Effector memory CD4-positive, alpha-beta T cell (primary cell): ENCODE data around the gene TENM4.

Source experiments
- DNase-seq, 3 donors: peaks; one replicate each; pipeline ENCODE4 v3.0.0-alpha.2; 2020
- H3K27ac ChIP-seq: 2 replicates; pipeline ENCODE4 v1.7.0; 2013; ENCODE audit warnings: mild to moderate bottlenecking, low read length, moderate library complexity; ENCODE audit not compliant: insufficient read depth, poor library complexity, severe bottlenecking
- H3K27me3 ChIP-seq: replicated peaks from 2 replicates; pipeline ENCODE4 v1.7.0; 2013; ENCODE audit warnings: mild to moderate bottlenecking, low read length; ENCODE audit not compliant: insufficient read depth, control insufficient read depth, poor library complexity, severe bottlenecking
- H3K36me3 ChIP-seq: 2 replicates; pipeline ENCODE4 v1.7.0; 2013; ENCODE audit warnings: mild to moderate bottlenecking, low read length, moderate library complexity; ENCODE audit not compliant: control insufficient read depth, insufficient read depth
- H3K4me1 ChIP-seq: 2 replicates; pipeline ENCODE4 v1.7.0; 2013; ENCODE audit warnings: low read length, mild to moderate bottlenecking; ENCODE audit not compliant: control insufficient read depth, insufficient read depth, poor library complexity, severe bottlenecking
- H3K4me3 ChIP-seq: 2 replicates; pipeline ENCODE4 v1.7.0; 2013; ENCODE audit warnings: low read length, low read depth, mild to moderate bottlenecking; ENCODE audit not compliant: insufficient read depth, poor library complexity, severe bottlenecking
- H3K9me3 ChIP-seq: 2 replicates; pipeline ENCODE4 v1.7.0; 2013; ENCODE audit warnings: mild to moderate bottlenecking, low read length, moderate library complexity; ENCODE audit not compliant: control insufficient read depth

TENM4 gene

DNA sequence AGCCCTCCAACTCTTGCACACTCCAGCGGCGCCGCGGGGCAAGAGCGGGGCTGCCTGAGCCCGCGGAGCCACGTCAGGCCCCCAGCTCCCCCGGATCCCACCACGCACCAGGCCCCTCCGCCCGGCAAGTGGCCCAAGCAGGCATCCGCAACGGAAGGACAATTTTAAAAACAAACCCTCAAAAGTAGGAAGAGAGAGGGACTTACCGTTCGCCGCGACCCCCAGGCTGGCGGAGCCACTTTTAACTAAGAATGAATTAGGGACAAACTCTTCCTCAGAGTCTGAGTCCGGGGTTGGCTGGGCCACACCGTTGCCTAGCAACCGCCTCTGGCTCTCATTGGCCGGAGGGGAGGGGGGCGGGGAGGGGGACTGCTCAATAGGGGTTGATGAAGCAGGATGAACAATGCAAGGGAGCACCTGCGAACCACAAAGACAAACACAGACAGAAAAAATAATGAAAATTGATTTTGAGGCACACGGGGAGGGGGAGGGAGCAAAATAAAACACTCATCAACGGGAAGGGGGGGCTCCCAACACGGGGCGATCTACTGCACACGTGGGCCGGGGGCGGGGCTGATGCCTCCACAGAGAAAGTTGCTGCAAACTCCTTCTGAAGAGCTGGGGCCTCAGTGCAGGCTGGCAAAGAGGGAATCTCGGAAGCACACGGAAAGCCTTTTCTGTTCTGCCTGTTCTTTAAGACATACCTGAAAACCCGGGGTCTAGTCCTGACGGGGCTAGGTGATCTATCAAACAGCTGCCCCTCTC, 478.7 kb downstream of the TENM4 start:
- DNase-seq = no peak

GRCh38 chr11:78961247-78961646, 479.6 kb downstream of the TENM4 start:
- Histone ChIP-seq H3K36me3 (no peaks in the 10 kb centered on the region), H3K9me3 (no peaks in the 10 kb centered on the region), H3K4me1 (no peaks in the 10 kb centered on the region), H3K27me3 (peaks cover 10% of the 10 kb centered on the region), H3K4me3 (no peak overlapping the region), H3K27ac (no peak overlapping the region)
- no peak for DNase-seq

More for the DNA sequence above, 478.7 kb downstream of the TENM4 start:
- Histone ChIP-seq H3K9me3 (no peaks in the 10 kb centered on the region), H3K4me3 (no peak overlapping the region), H3K27me3 (peaks cover 10% of the 10 kb centered on the region), H3K4me1 (no peaks in the 10 kb centered on the region), H3K27ac (no peak overlapping the region), H3K36me3 (no peaks in the 10 kb centered on the region)

- Histone ChIP-seq H3K4me1 (no peaks in the 10 kb centered on the region), H3K27me3 (peaks cover 10% of the 10 kb centered on the region), H3K9me3 (no peaks in the 10 kb centered on the region), H3K27ac (no peak overlapping the region), H3K4me3 (no peak overlapping the region), H3K36me3 (no peaks in the 10 kb centered on the region)
- DNase-seq = no peak
Observed at GRCh38 chr11:78958444-78958843, 482.4 kb downstream of the TENM4 start.

- H3K4me1 ChIP-seq = no peaks in the 10 kb centered on the region
- H3K4me3 ChIP-seq = no peak overlapping the region
- H3K27ac ChIP-seq = no peak overlapping the region
- H3K27me3 ChIP-seq = peaks cover 5% of the 10 kb centered on the region
- H3K9me3 ChIP-seq = no peaks in the 10 kb centered on the region
- no peak for DNase-seq
- H3K36me3 ChIP-seq = no peaks in the 10 kb centered on the region
Observed at GRCh38 chr11:78957476-78958245, 483.2 kb downstream of the TENM4 start.

DNA sequence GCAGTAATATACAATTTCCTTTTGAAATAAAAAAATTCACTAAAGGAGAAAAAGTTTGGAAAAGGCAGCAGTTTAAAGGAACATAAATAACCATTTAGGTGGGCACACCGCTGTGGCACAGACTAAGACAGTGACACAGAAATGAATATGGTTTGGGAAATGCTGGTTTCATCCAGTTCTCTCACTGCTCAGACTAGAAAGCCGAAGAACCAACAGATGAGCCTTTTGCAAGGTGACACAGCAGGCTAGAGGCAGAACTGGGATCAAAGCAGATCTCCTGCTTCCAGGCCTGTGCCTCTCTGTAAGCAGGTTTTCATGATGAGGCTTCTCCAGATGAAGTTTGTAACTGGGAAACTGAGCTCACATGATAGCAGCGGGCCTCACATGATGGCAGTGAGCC, 486.1 kb downstream of the TENM4 start:
- H3K4me3 ChIP-seq = no peak overlapping the region
- H3K27me3 ChIP-seq = no peaks in the 10 kb centered on the region
- DNase-seq = no peak
- no peaks in the 10 kb centered on the region for H3K9me3 ChIP-seq
- H3K4me1 ChIP-seq = no peaks in the 10 kb centered on the region
- H3K36me3 ChIP-seq = no peaks in the 10 kb centered on the region
- no peak overlapping the region for H3K27ac ChIP-seq

- Histone ChIP-seq H3K36me3 (no peaks in the 10 kb centered on the region), H3K27ac (no peak overlapping the region), H3K27me3 (no peaks in the 10 kb centered on the region), H3K4me1 (no peaks in the 10 kb centered on the region), H3K4me3 (no peak overlapping the region), H3K9me3 (no peaks in the 10 kb centered on the region)
- no peak for DNase-seq
Observed at GRCh38 chr11:78954261-78954660, 486.6 kb downstream of the TENM4 start.

DNA sequence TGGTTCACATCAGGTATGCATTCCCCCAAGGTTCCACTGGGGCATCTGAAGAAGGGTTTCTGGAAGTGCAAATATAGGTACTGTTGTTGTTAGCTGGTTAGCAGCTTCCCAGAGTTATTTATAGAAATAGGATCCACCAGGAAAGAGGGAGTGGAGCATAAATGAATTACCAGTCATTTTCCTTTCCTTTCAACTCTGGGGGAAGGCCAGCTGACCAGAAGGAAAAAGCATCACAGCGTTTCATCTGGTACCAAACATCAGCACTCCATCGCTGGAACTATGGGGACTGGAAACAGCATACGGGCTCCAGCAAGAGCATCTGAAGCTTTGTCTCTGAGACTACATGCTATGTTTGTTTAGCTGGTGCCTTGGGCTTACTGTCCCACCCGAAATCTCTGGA, 487.9 kb downstream of the TENM4 start:
- no peak for DNase-seq
- H3K4me1 ChIP-seq = no peaks in the 10 kb centered on the region
- H3K27me3 ChIP-seq = no peaks in the 10 kb centered on the region
- no peak overlapping the region for H3K27ac ChIP-seq
- no peaks in the 10 kb centered on the region for H3K9me3 ChIP-seq
- H3K4me3 ChIP-seq = no peak overlapping the region
- no peaks in the 10 kb centered on the region for H3K36me3 ChIP-seq

- H3K4me1 ChIP-seq = no peaks in the 10 kb centered on the region
- H3K36me3 ChIP-seq = no peaks in the 10 kb centered on the region
- no peak overlapping the region for H3K4me3 ChIP-seq
- H3K27me3 ChIP-seq = no peaks in the 10 kb centered on the region
- no peak overlapping the region for H3K27ac ChIP-seq
- no peak for DNase-seq
- H3K9me3 ChIP-seq = no peaks in the 10 kb centered on the region
Observed at GRCh38 chr11:78952175-78952574, 488.7 kb downstream of the TENM4 start.

DNA sequence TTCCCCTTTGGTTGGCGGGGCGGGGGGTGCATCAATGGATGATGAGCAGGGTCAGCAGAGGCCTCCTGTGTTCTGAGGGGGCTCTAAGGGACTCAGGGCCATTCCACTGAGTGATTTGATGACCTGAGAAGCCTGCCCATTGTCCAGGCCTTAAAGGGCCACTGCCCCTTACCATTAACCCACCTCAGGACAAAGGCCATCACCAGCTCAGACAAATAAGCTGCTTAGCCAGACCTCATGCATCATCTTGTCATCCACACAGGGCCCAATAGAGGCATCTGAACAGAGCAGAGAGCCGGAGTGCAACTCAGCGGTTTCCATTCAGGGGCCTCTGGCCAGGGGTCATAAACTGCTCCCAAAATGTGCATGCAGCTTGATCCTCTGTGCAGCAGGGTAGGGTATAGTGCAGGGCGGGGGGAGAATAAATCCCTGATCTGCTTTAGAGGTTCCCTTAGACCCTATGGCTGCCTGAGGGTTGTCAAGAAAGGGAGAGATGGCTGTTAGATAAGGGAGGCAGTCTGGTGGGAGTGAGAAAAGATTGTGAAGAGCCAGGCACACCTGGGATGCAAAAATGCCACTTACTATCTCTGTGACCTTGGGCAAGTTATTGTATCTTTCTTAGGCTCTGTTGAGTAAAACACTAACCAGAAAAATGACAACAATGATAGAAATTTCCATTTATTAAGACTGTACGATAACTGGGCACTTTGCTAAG, 490.7 kb downstream of the TENM4 start:
- no peaks in the 10 kb centered on the region for H3K4me1 ChIP-seq
- no peaks in the 10 kb centered on the region for H3K36me3 ChIP-seq
- H3K9me3 ChIP-seq = no peaks in the 10 kb centered on the region
- DNase-seq = no peak
- H3K4me3 ChIP-seq = no peak overlapping the region
- H3K27ac ChIP-seq = no peak overlapping the region
- H3K27me3 ChIP-seq = no peaks in the 10 kb centered on the region
